ENCODE data around the gene RBM20.

GRCh38 chr10:110786172-110786571, 142.0 kb downstream of the RBM20 start:
- no peak for TF ChIP-seq EZH2phosphoT487 (IDR thresholded peaks at IDR 0.05; ENCODE audit: insufficient read depth, low read depth)
- TF ChIP-seq EZH2 (IDR thresholded peaks at IDR 0.05; ENCODE audit: insufficient read depth, poor library complexity, severe bottlenecking): no peak
